ENCODE data around the gene DDX20. TPM values are rescaled to one million over a fixed set of nuclear protein-coding genes. Genes with fewer than 3 reads are reported as not detected.

DDX20 gene
- total and polyA plus RNA-seq, 2 experiments from 2014 or later, result 11.5 to 24.2 TPM

GRCh38 chr1:111804776-111805175 lies 49.1 kb downstream of the DDX20 start:
- H3K27me3 ChIP-seq (replicated peaks; ENCODE audit: insufficient read depth), result peaks cover 10% of the 10 kb centered on the region; the same call in 1 of the 2 replicates
- no peak overlapping the region for H3K4me3 ChIP-seq
- H3K4me1 ChIP-seq (ENCODE audit: insufficient read depth), result no peaks in the 10 kb centered on the region
- no peaks in the 10 kb centered on the region for H3K79me2 ChIP-seq (ENCODE audit: insufficient read depth)
- TF ChIP-seq EZH2 (IDR thresholded peaks at IDR 0.05; ENCODE audit: insufficient read depth, poor library complexity, severe bottlenecking) (no peak), EZH2phosphoT487 (IDR thresholded peaks at IDR 0.05; ENCODE audit: insufficient read depth, low read depth) (no peak)
- no peaks in the 10 kb centered on the region for H3F3A ChIP-seq (ENCODE audit: insufficient read depth)
- H3K9me2 ChIP-seq (ENCODE audit: insufficient read depth), result no peaks in the 10 kb centered on the region
- in situ Hi-C loops (cut with MboI), result no loop called here
- H3K4me2 ChIP-seq (ENCODE audit: unreplicated experiment), result no peak overlapping the region
- no peaks in the 10 kb centered on the region for H3K36me3 ChIP-seq (ENCODE audit: low read depth)
- H3K9me3 ChIP-seq (ENCODE audit: low read depth), result no peaks in the 10 kb centered on the region
- no peak overlapping the region for H2AFZ ChIP-seq
- WGBS, 2 experiments (ENCODE audit: low coverage in 1 of 2, low lambda C conversion rate in 2 of 2, missing lambda C conversion rate in 2 of 2), result 49 to 52% methylated on average over 10 to 11 of the region's 11 CpGs
- no peaks in the 10 kb centered on the region for H4K20me1 ChIP-seq (ENCODE audit: insufficient read depth)
- no peak overlapping the region for H3K27ac ChIP-seq
- H3K9ac ChIP-seq, result no peak overlapping the region
- DNase-seq, result no peak

- no peaks in the 10 kb centered on the region for H4K20me1 ChIP-seq (ENCODE audit: insufficient read depth)
- DNase-seq, result no peak
- in situ Hi-C loops (cut with MboI), result no loop called here
- no peak overlapping the region for H2AFZ ChIP-seq
- no peaks in the 10 kb centered on the region for H3K36me3 ChIP-seq (ENCODE audit: low read depth)
- H3K9me2 ChIP-seq (ENCODE audit: insufficient read depth), result no peaks in the 10 kb centered on the region
- 50 to 60% methylated on average over 2 of the region's 2 CpGs for WGBS, 2 experiments (ENCODE audit: low coverage in 1 of 2, low lambda C conversion rate in 2 of 2, missing lambda C conversion rate in 2 of 2)
- TF ChIP-seq EZH2 (IDR thresholded peaks at IDR 0.05; ENCODE audit: insufficient read depth, poor library complexity, severe bottlenecking), result no peak
- TF ChIP-seq EZH2phosphoT487 (IDR thresholded peaks at IDR 0.05; ENCODE audit: insufficient read depth, low read depth), result no peak
- H3K27me3 ChIP-seq (replicated peaks; ENCODE audit: insufficient read depth), result peaks cover 10% of the 10 kb centered on the region; the same call in 1 of the 2 replicates
- H3K9ac ChIP-seq, result no peak overlapping the region
- no peaks in the 10 kb centered on the region for H3K4me1 ChIP-seq (ENCODE audit: insufficient read depth)
- H3K4me3 ChIP-seq, result no peak overlapping the region
- no peaks in the 10 kb centered on the region for H3K79me2 ChIP-seq (ENCODE audit: insufficient read depth)
- no peaks in the 10 kb centered on the region for H3F3A ChIP-seq (ENCODE audit: insufficient read depth)
- no peak overlapping the region for H3K27ac ChIP-seq
- no peaks in the 10 kb centered on the region for H3K9me3 ChIP-seq (ENCODE audit: low read depth)
- no peak overlapping the region for H3K4me2 ChIP-seq (ENCODE audit: unreplicated experiment)
Measured at GRCh38 chr1:111805251-111805650, 49.5 kb downstream of the DDX20 start.

GRCh38 chr1:111811891-111812290 lies 56.2 kb downstream of the DDX20 start:
- Histone ChIP-seq H3K79me2 (ENCODE audit: insufficient read depth) (no peaks in the 10 kb centered on the region), H3K27me3 (replicated peaks; ENCODE audit: insufficient read depth) (peaks cover 9% of the 10 kb centered on the region; the same call in 1 of the 2 replicates), H2AFZ (no peak overlapping the region), H3K4me1 (ENCODE audit: insufficient read depth) (no peaks in the 10 kb centered on the region), H3K9me3 (ENCODE audit: low read depth) (no peaks in the 10 kb centered on the region), H3K4me2 (ENCODE audit: unreplicated experiment) (no peak overlapping the region), H3F3A (ENCODE audit: insufficient read depth) (no peaks in the 10 kb centered on the region), H3K4me3 (no peak overlapping the region), H3K9me2 (ENCODE audit: insufficient read depth) (no peaks in the 10 kb centered on the region), H3K36me3 (ENCODE audit: low read depth) (no peaks in the 10 kb centered on the region), H4K20me1 (ENCODE audit: insufficient read depth) (no peaks in the 10 kb centered on the region), H3K27ac (no peak overlapping the region), H3K9ac (no peak overlapping the region)
- DNase-seq, result no peak
- in situ Hi-C loops (cut with MboI), result no loop called here
- TF ChIP-seq EZH2 (IDR thresholded peaks at IDR 0.05; ENCODE audit: insufficient read depth, poor library complexity, severe bottlenecking), result no peak
- TF ChIP-seq EZH2phosphoT487 (IDR thresholded peaks at IDR 0.05; ENCODE audit: insufficient read depth, low read depth), result no peak
- whole genome bisulfite sequencing, 2 experiments (ENCODE audit: low coverage in 1 of 2, low lambda C conversion rate in 2 of 2, missing lambda C conversion rate in 2 of 2), result 62 to 71% methylated on average over 10 of the region's 10 CpGs

GRCh38 chr1:111812306-111812705 lies 56.6 kb downstream of the DDX20 start:
- Histone ChIP-seq H3K9ac (no peak overlapping the region), H3F3A (ENCODE audit: insufficient read depth) (no peaks in the 10 kb centered on the region), H3K4me1 (ENCODE audit: insufficient read depth) (no peaks in the 10 kb centered on the region), H3K36me3 (ENCODE audit: low read depth) (no peaks in the 10 kb centered on the region), H3K27me3 (replicated peaks; ENCODE audit: insufficient read depth) (peaks cover 5% of the 10 kb centered on the region; the same call in 1 of the 2 replicates), H3K9me3 (ENCODE audit: low read depth) (no peaks in the 10 kb centered on the region), H2AFZ (no peak overlapping the region), H3K4me3 (no peak overlapping the region), H3K27ac (no peak overlapping the region), H3K9me2 (ENCODE audit: insufficient read depth) (no peaks in the 10 kb centered on the region), H3K79me2 (ENCODE audit: insufficient read depth) (no peaks in the 10 kb centered on the region), H4K20me1 (ENCODE audit: insufficient read depth) (no peaks in the 10 kb centered on the region), H3K4me2 (ENCODE audit: unreplicated experiment) (no peak overlapping the region)
- 52% methylated on average over 4 of the region's 4 CpGs for WGBS, 2 experiments (ENCODE audit: low coverage in 1 of 2, low lambda C conversion rate in 2 of 2, missing lambda C conversion rate in 2 of 2)
- DNase-seq, result no peak
- in situ Hi-C loops (cut with MboI), result no loop called here
- TF ChIP-seq EZH2 (IDR thresholded peaks at IDR 0.05; ENCODE audit: insufficient read depth, poor library complexity, severe bottlenecking), result no peak
- TF ChIP-seq EZH2phosphoT487 (IDR thresholded peaks at IDR 0.05; ENCODE audit: insufficient read depth, low read depth), result no peak
